HepG2 (cell line): ENCODE measurements around the gene CACNA1F. TPM values are rescaled to one million over a fixed set of nuclear protein-coding genes. Genes with fewer than 3 reads are reported as not detected.

Experiments
- BORCS8-MEF2B ChIP-seq: sonication (generic); formaldehyde crosslinking; IDR thresholded peaks from 2 replicates; pipeline ENCODE4 v1.8.0; 2022; ENCODE audit warnings: mild to moderate bottlenecking, missing genetic modification reagents
- CBX1 ChIP-seq: IDR thresholded peaks from one replicate; pipeline ENCODE4 v1.6.1; 2016; ENCODE audit warnings: antibody characterized with exemption, low read depth
- ETV5 ChIP-seq: IDR thresholded peaks from 2 replicates; pipeline ENCODE4 v1.6.1; 2018; ENCODE audit warnings: missing biosample characterization, missing genetic modification reagents, inconsistent platforms, borderline replicate concordance
- GATAD2A ChIP-seq: IDR thresholded peaks from 2 replicates; pipeline ENCODE4 v1.6.1; 2016
- HNRNPK ChIP-seq: fragments of 200-400 bp; formaldehyde crosslinking; IDR thresholded peaks from 2 replicates; pipeline ENCODE4 v1.6.1; 2018; ENCODE audit warnings: low read length, low read depth, moderate library complexity, mild to moderate bottlenecking; ENCODE audit not compliant: poor library complexity, severe bottlenecking
- SUZ12 ChIP-seq: fragments of 150-350 bp; IDR thresholded peaks from 2 replicates; pipeline ENCODE4 v1.6.1; 2014; ENCODE audit warnings: low read depth, low read length
- TBP ChIP-seq: sonication (generic); formaldehyde crosslinking; IDR thresholded peaks from 2 replicates; pipeline ENCODE4 v1.5.0; 2020; ENCODE audit warnings: missing genetic modification reagents
- ZNF329 ChIP-seq: sonication (generic); formaldehyde crosslinking; IDR thresholded peaks from 2 replicates; pipeline ENCODE4 v1.9.0; 2021; ENCODE audit warnings: low read depth, mild to moderate bottlenecking, missing genetic modification reagents
- ZNF547 ChIP-seq: sonication (generic); formaldehyde crosslinking; IDR thresholded peaks from 2 replicates; pipeline ENCODE4 v1.5.1; 2020; ENCODE audit warnings: mild to moderate bottlenecking, missing genetic modification reagents
- ZNF598 ChIP-seq: sonication (generic); formaldehyde crosslinking; IDR thresholded peaks from 2 replicates; pipeline ENCODE4 v1.5.1; 2020; ENCODE audit warnings: mild to moderate bottlenecking, missing genetic modification reagents, borderline replicate concordance
- ZNF768 ChIP-seq: sonication (generic); formaldehyde crosslinking; IDR thresholded peaks from 2 replicates; pipeline ENCODE4 v1.4.0; 2020; ENCODE audit warnings: missing genetic modification reagents
- ZZZ3 ChIP-seq: sonication (generic); formaldehyde crosslinking; IDR thresholded peaks from 2 replicates; pipeline ENCODE4 v1.4.0; 2020; ENCODE audit warnings: missing genetic modification reagents, mild to moderate bottlenecking, borderline replicate concordance
- polyA plus RNA-seq, 8 experiments: library from polyadenylated mRNA; depleted of rRNA in 3 of 8; stranded (reverse) in 7 of 8; unstranded in 1 of 8; fragments of >200 nt; fragmentation: Illumina TruSeq in 4 of 8; extraction: Trizol in 4 of 8; gene quantifications; 2 replicates each; pipeline versions ENCODE4 v1.2.1 to v1.2.3, GENCODE V29; 2011 to 2016; ENCODE audit warnings: low read depth in 4 of 8, missing spikeins in 1 of 8, mixed read lengths in 1 of 8; ENCODE audit not compliant: insufficient read depth in 1 of 8
- total RNA-seq, 5 experiments: library from RNA; depleted of rRNA; stranded (reverse); fragments of >200 nt; fragmentation: Illumina TruSeq; extraction: Trizol; gene quantifications; 2 replicates each; pipeline ENCODE4 v1.2.3, GENCODE V29; 2016; ENCODE audit warnings: low read depth in 1 of 5
- TF ChIP-seq, protein P1 (sequence below): IDR thresholded peaks from 2 replicates; pipeline ENCODE4 v1.6.1; 2012; ENCODE audit warnings: low read length, improper control_type of control experiment
- TF ChIP-seq, protein P2 (sequence below), 2 experiments: sonication (generic) in 1 of 2; formaldehyde crosslinking in 1 of 2; IDR thresholded peaks; 2 replicates each; pipeline versions ENCODE4 v1.4.0 to v1.6.1; 2018 to 2020; ENCODE audit warnings: missing genetic modification reagents in 2 of 2, borderline replicate concordance in 1 of 2, low read depth in 1 of 2, mild to moderate bottlenecking in 1 of 2, missing biosample characterization in 1 of 2
- TF ChIP-seq, protein P3 (sequence below): sonication (generic); formaldehyde crosslinking; IDR thresholded peaks from 2 replicates; pipeline ENCODE4 v1.4.0; 2020; ENCODE audit warnings: missing genetic modification reagents; ENCODE audit errors: not compliant biosample characterization

CACNA1F gene
- total and polyA plus RNA-seq, 2 of the 13 experiments (the other 11 are each of a cell fraction or from before 2014, with no cell fraction given): 0.03 TPM; not detected in 1

DNA sequence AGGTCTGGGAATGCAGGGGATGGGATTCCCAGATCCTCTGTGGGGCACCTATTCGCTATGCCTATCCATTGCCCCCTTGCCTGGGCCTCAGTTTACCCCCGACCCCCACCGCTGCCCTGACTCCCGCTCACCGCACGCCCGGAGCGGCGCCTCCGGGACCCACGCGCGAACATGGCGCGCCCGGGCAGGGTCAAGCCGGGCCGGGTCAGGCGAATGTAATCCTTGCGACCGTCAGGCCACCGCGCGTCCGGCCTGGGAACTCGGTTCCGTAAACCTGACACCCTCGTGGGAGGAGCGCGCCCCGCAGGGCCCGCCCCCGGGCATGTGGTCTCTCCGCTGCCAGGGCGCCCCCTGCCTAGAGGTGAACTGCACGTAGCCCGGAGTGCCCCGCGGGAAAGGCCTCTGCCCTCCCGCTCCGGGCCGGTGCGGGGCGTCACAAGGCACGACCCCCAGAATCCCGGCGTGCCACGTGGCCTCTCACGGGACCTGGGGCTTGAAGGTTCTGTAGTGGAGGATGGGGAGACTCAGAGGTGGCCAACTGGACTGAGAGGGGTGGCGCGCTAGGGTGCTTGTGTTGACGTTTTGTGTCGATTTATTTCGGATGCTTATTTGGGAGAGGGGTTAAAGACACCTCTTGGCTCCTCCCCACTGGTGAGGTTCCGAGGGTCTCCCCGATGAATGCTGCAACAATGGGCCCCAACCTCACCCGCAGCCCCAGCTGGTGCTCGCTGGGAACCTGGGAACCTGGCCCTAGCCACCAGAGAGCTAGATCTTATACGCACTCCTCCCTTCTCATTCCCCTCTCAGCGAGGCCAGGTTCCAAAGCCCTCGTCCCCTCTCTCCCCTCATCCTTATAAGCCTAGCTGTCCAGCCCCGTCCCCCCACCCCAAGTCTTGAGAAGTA is 46.8 kb downstream of the CACNA1F start, which contains the start of gene PRICKLE3 (continued):
- TF ChIP-seq, protein P1, sequence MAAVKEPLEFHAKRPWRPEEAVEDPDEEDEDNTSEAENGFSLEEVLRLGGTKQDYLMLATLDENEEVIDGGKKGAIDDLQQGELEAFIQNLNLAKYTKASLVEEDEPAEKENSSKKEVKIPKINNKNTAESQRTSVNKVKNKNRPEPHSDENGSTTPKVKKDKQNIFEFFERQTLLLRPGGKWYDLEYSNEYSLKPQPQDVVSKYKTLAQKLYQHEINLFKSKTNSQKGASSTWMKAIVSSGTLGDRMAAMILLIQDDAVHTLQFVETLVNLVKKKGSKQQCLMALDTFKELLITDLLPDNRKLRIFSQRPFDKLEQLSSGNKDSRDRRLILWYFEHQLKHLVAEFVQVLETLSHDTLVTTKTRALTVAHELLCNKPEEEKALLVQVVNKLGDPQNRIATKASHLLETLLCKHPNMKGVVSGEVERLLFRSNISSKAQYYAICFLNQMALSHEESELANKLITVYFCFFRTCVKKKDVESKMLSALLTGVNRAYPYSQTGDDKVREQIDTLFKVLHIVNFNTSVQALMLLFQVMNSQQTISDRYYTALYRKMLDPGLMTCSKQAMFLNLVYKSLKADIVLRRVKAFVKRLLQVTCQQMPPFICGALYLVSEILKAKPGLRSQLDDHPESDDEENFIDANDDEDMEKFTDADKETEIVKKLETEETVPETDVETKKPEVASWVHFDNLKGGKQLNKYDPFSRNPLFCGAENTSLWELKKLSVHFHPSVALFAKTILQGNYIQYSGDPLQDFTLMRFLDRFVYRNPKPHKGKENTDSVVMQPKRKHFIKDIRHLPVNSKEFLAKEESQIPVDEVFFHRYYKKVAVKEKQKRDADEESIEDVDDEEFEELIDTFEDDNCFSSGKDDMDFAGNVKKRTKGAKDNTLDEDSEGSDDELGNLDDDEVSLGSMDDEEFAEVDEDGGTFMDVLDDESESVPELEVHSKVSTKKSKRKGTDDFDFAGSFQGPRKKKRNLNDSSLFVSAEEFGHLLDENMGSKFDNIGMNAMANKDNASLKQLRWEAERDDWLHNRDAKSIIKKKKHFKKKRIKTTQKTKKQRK: no peak
- no peak for TF ChIP-seq TBP (CRISPR knock-in tag)
- peak; percentile 22; the same call in 1 of the 2 replicates for TF ChIP-seq ETV5
- no peak for TF ChIP-seq ZZZ3 (CRISPR knock-in tag)
- no peak for TF ChIP-seq SUZ12
- no peak for TF ChIP-seq ZNF329
- TF ChIP-seq, protein P2, sequence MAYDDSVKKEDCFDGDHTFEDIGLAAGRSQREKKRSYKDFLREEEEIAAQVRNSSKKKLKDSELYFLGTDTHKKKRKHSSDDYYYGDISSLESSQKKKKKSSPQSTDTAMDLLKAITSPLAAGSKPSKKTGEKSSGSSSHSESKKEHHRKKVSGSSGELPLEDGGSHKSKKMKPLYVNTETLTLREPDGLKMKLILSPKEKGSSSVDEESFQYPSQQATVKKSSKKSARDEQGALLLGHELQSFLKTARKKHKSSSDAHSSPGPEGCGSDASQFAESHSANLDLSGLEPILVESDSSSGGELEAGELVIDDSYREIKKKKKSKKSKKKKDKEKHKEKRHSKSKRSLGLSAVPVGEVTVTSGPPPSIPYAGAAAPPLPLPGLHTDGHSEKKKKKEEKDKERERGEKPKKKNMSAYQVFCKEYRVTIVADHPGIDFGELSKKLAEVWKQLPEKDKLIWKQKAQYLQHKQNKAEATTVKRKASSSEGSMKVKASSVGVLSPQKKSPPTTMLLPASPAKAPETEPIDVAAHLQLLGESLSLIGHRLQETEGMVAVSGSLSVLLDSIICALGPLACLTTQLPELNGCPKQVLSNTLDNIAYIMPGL (CRISPR knock-in tag; IDR thresholded peaks at IDR 0.05; ENCODE audit: borderline replicate concordance in 1 of 2, low read depth in 1 of 2): peak; percentile 29 to 55; a peak in 3 of 4 replicates
- no peak for TF ChIP-seq ZNF768
- TF ChIP-seq HNRNPK: peak; percentile 52
- TF ChIP-seq CBX1: no peak
- TF ChIP-seq ZNF547: no peak
- no peak; the same call in 1 of the 2 replicates for TF ChIP-seq ZNF598 (CRISPR knock-in tag)
- TF ChIP-seq BORCS8-MEF2B: no peak
- TF ChIP-seq GATAD2A (CRISPR knock-in tag): peak; percentile 42; the same call in 1 of the 2 replicates
- TF ChIP-seq, protein P3, sequence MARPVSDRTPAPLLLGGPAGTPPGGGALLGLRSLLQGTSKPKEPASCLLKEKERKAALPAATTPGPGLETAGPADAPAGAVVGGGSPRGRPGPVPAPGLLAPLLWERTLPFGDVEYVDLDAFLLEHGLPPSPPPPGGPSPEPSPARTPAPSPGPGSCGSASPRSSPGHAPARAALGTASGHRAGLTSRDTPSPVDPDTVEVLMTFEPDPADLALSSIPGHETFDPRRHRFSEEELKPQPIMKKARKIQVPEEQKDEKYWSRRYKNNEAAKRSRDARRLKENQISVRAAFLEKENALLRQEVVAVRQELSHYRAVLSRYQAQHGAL (CRISPR knock-in tag): no peak
